IMR-90 (cell line): ENCODE measurements around the gene MAST1. TPM values are rescaled to one million over a fixed set of nuclear protein-coding genes. Genes with fewer than 3 reads are reported as not detected.

Experiments used
- ATAC-seq: fragments of 200-7000 bp; cut with Tn5 transposase; 2 replicates; pipeline ENCODE4 v1.9.1; 2020; ENCODE audit warnings: low read depth, mild to moderate bottlenecking, moderate library complexity
- BruUV-seq: library from RNA; stranded (reverse); fragments of 400-500 nt; replicated peaks from 2 replicates; lab custom pipeline; 2021; lab: Mats Ljungman, UMichigan
- CTCF ChIA-PET: fragments of 300-600 bp; formaldehyde crosslinking; extraction: SDS; loops from one replicate; lab custom pipeline; 2021; ENCODE audit warnings: antibody characterized with exemption; lab: Yijun Ruan, JAX
- POLR2A ChIA-PET: fragments of 300-600 bp; sonication (Branson Sonifier 250); formaldehyde crosslinking; loops from one replicate; lab custom pipeline; 2022; ENCODE audit warnings: antibody characterized with exemption; ENCODE audit not compliant: unreplicated experiment; lab: Charles Lee
- DNase-seq: peaks from one replicate; pipeline ENCODE4 v3.0.0; 2013
- H2AFZ ChIP-seq: replicated peaks from 2 replicates; pipeline ENCODE3; 2013; ENCODE audit warnings: low read length, mild to moderate bottlenecking; ENCODE audit not compliant: poor library complexity
- H2AK5ac ChIP-seq: 2 replicates; pipeline ENCODE4 v1.6.1; 2013; ENCODE audit warnings: low read depth, low read length, inconsistent platforms
- H2AK9ac ChIP-seq: replicated peaks from 2 replicates; pipeline ENCODE3; 2013; ENCODE audit warnings: mild to moderate bottlenecking, low read depth, low read length, moderate library complexity; ENCODE audit not compliant: poor library complexity
- H2BK120ac ChIP-seq: 2 replicates; pipeline ENCODE4 v1.6.1; 2013; ENCODE audit warnings: low read depth, low read length, inconsistent platforms
- H2BK15ac ChIP-seq: 3 replicates; pipeline ENCODE4 v1.6.1; 2013; ENCODE audit warnings: low read depth, low read length, inconsistent platforms
- H2BK20ac ChIP-seq: 2 replicates; pipeline ENCODE4 v1.6.1; 2013; ENCODE audit warnings: low read depth, mild to moderate bottlenecking, inconsistent platforms, low read length, moderate library complexity
- H2BK5ac ChIP-seq: 2 replicates; pipeline ENCODE4 v1.6.1; 2013; ENCODE audit warnings: mild to moderate bottlenecking, low read depth, low read length, inconsistent platforms; ENCODE audit not compliant: poor library complexity, severe bottlenecking
- H3K14ac ChIP-seq: replicated peaks from 2 replicates; pipeline ENCODE4 v1.6.1; 2013; ENCODE audit warnings: low read depth, low read length, inconsistent platforms
- H3K18ac ChIP-seq: 2 replicates; pipeline ENCODE4 v1.6.1; 2013; ENCODE audit warnings: low read depth, low read length, control low read depth
- H3K23ac ChIP-seq: 2 replicates; pipeline ENCODE4 v1.6.1; 2013; ENCODE audit warnings: low read depth, low read length, inconsistent platforms
- H3K27ac ChIP-seq: 2 replicates; pipeline ENCODE4 v1.5.1; 2013; ENCODE audit warnings: mild to moderate bottlenecking, control low read depth, low read length; ENCODE audit not compliant: insufficient read depth
- H3K27me3 ChIP-seq: 2 replicates; pipeline ENCODE4 v1.6.1; 2013; ENCODE audit warnings: low read length; ENCODE audit not compliant: control insufficient read depth, insufficient read depth
- H3K36me3 ChIP-seq: 2 replicates; pipeline ENCODE4 v1.6.1; 2013; ENCODE audit warnings: low read length, mixed read lengths; ENCODE audit not compliant: control insufficient read depth, insufficient read depth
- H3K4ac ChIP-seq: 2 replicates; pipeline ENCODE4 v1.6.1; 2013; ENCODE audit warnings: low read depth, low read length, inconsistent platforms
- H3K4me1 ChIP-seq: 2 replicates; pipeline ENCODE4 v1.6.1; 2013; ENCODE audit warnings: low read length, mixed read lengths; ENCODE audit not compliant: control insufficient read depth, insufficient read depth
- H3K4me2 ChIP-seq: 2 replicates; pipeline ENCODE4 v1.6.1; 2013; ENCODE audit warnings: low read depth, mild to moderate bottlenecking, control low read depth, low read length, moderate library complexity
- H3K4me3 ChIP-seq: 2 replicates; pipeline ENCODE4 v1.5.1; 2013; ENCODE audit warnings: low read depth, mild to moderate bottlenecking, control low read depth, low read length, moderate library complexity; ENCODE audit not compliant: insufficient read depth
- H3K56ac ChIP-seq: 2 replicates; pipeline ENCODE4 v1.6.1; 2013; ENCODE audit warnings: low read length, inconsistent platforms; ENCODE audit not compliant: insufficient read depth; ENCODE audit errors: extremely low read depth
- H3K79me1 ChIP-seq, 2 experiments: 2 replicates each; pipeline ENCODE4 v1.6.1; 2013; ENCODE audit warnings: low read length in 2 of 2, inconsistent platforms in 1 of 2, low read depth in 1 of 2
- H3K9ac ChIP-seq: 2 replicates; pipeline ENCODE4 v1.6.1; 2013; ENCODE audit warnings: low read depth, low read length, control low read depth
- H3K9me1 ChIP-seq: 2 replicates; pipeline ENCODE4 v1.6.1; 2013; ENCODE audit warnings: low read length, inconsistent platforms; ENCODE audit not compliant: insufficient read depth
- H3K9me3 ChIP-seq: 2 replicates; pipeline ENCODE4 v1.6.1; 2013; ENCODE audit warnings: low read length; ENCODE audit not compliant: control insufficient read depth, insufficient read depth
- H4K20me1 ChIP-seq: 2 replicates; pipeline ENCODE4 v1.6.1; 2013; ENCODE audit warnings: low read length, inconsistent platforms; ENCODE audit not compliant: insufficient read depth
- H4K5ac ChIP-seq: 2 replicates; pipeline ENCODE4 v1.6.1; 2013; ENCODE audit warnings: mild to moderate bottlenecking, low read depth, low read length, control low read depth
- H4K8ac ChIP-seq, 2 experiments: 2 replicates each; pipeline ENCODE4 v1.6.1; 2013; ENCODE audit warnings: low read depth in 2 of 2, low read length in 2 of 2, control low read depth in 1 of 2, inconsistent platforms in 1 of 2
- H4K91ac ChIP-seq: 2 replicates; pipeline ENCODE4 v1.6.1; 2013; ENCODE audit warnings: low read depth, low read length, inconsistent platforms; ENCODE audit not compliant: insufficient read depth
- BHLHE40 ChIP-seq: fragments of 150-350 bp; IDR thresholded peaks from 2 replicates; pipeline ENCODE4 v1.6.1; 2016; ENCODE audit warnings: mild to moderate bottlenecking, low read depth, low read length
- CEBPB ChIP-seq: IDR thresholded peaks from 2 replicates; pipeline ENCODE4 v1.6.1; 2012; ENCODE audit warnings: low read depth, low read length, improper control_type of control experiment
- CHD1 ChIP-seq: IDR thresholded peaks from 2 replicates; pipeline ENCODE4 v1.6.1; 2012; ENCODE audit warnings: low read depth, low read length, improper control_type of control experiment
- CTCF ChIP-seq: conservative IDR thresholded peaks from 2 replicates; pipeline ENCODE4 v1.5.1; 2012; ENCODE audit warnings: mild to moderate bottlenecking, low read depth, low read length, improper control_type of control experiment
- ELK1 ChIP-seq: fragments of 150-350 bp; IDR thresholded peaks from 2 replicates; pipeline ENCODE4 v1.6.1; 2016; ENCODE audit warnings: low read depth, mild to moderate bottlenecking, low read length, moderate library complexity, borderline replicate concordance
- FOS ChIP-seq: fragments of 150-350 bp; IDR thresholded peaks from 2 replicates; pipeline ENCODE4 v1.6.1; 2016; ENCODE audit warnings: low read depth, low read length
- MAFK ChIP-seq: IDR thresholded peaks from 2 replicates; pipeline ENCODE4 v1.6.1; 2012; ENCODE audit warnings: low read depth, low read length, improper control_type of control experiment
- MAZ ChIP-seq: IDR thresholded peaks from 2 replicates; pipeline ENCODE4 v1.6.1; 2012; ENCODE audit warnings: low read depth, mild to moderate bottlenecking, low read length, improper control_type of control experiment, moderate library complexity, borderline replicate concordance
- MXI1 ChIP-seq: IDR thresholded peaks from 2 replicates; pipeline ENCODE4 v1.6.1; 2012; ENCODE audit warnings: low read depth, mild to moderate bottlenecking, low read length, moderate library complexity, borderline replicate concordance
- NFE2L2 ChIP-seq: fragments of 150-350 bp; IDR thresholded peaks from 2 replicates; pipeline ENCODE4 v1.6.1; 2016; ENCODE audit warnings: low read depth, mild to moderate bottlenecking, low read length
- POLR2A ChIP-seq: IDR thresholded peaks from 2 replicates; pipeline ENCODE4 v1.6.1; 2012; ENCODE audit warnings: mild to moderate bottlenecking, low read depth, low read length
- RAD21 ChIP-seq: IDR thresholded peaks from 2 replicates; pipeline ENCODE4 v1.6.1; 2012; ENCODE audit warnings: low read length, improper control_type of control experiment
- RCOR1 ChIP-seq: IDR thresholded peaks from 2 replicates; pipeline ENCODE4 v1.6.1; 2012; ENCODE audit warnings: mild to moderate bottlenecking, low read length, improper control_type of control experiment; ENCODE audit not compliant: insufficient replicate concordance
- RFX5 ChIP-seq: IDR thresholded peaks from 2 replicates; pipeline ENCODE4 v1.8.0; 2012; ENCODE audit warnings: low read depth, mild to moderate bottlenecking, low read length, moderate library complexity
- SMC3 ChIP-seq: fragments of 150-350 bp; IDR thresholded peaks from 2 replicates; pipeline ENCODE4 v1.6.1; 2016; ENCODE audit warnings: low read depth, mild to moderate bottlenecking, antibody characterized with exemption, low read length, moderate library complexity
- USF2 ChIP-seq: fragments of 150-350 bp; IDR thresholded peaks from 2 replicates; pipeline ENCODE4 v1.6.1; 2017; ENCODE audit warnings: mild to moderate bottlenecking, antibody characterized with exemption, low read length, low read depth
- WGBS, 2 experiments: methylation state at CpG; one replicate each; pipeline versions ENCODE4 v1.1.5 to v1.1.7; 2013; ENCODE audit warnings: missing lambda C conversion rate in 2 of 2; ENCODE audit not compliant: insufficient read length in 1 of 2; ENCODE audit errors: extremely low coverage in 2 of 2; 5-methylcytosine and 5-hydroxymethylcytosine counted together
- dilution Hi-C: fragments of 300-500 bp; cut with HindIII; formaldehyde crosslinking; loops from one replicate; pipeline ENCODE4 v1.14.3; 2018; ENCODE audit warnings: low sequenced_read_pairs; ENCODE audit not compliant: unreplicated experiment
- in situ Hi-C: fragments of 300-500 bp; cut with MboI; formaldehyde crosslinking; loops from 3 replicates; pipeline ENCODE4 v1.14.3; 2019; ENCODE audit warnings: low sequenced_read_pairs, inconsistent platforms, mixed read lengths
- intact Hi-C: fragments of 100-400 bp; cut with micrococcal nuclease; formaldehyde crosslinking; loops from 2 replicates; pipeline ENCODE4 v1.10.0; 2022
- polyA plus RNA-seq, 3 experiments: library from polyadenylated mRNA; depleted of rRNA; stranded (reverse); fragments of >200 nt; gene quantifications; 2 replicates each; pipeline ENCODE4 v1.2.3, GENCODE V29; 2012; ENCODE audit warnings: low replicate concordance in 1 of 3
- total RNA-seq: library from RNA; depleted of rRNA; stranded (reverse); fragments of >200 nt; gene quantifications from 2 replicates; pipeline ENCODE4 v1.2.3, GENCODE V29; 2012

MAST1 gene
- total and polyA plus RNA-seq, 2 of the 4 experiments (the other 2 are of a cell fraction), result 0.56 to 1.1 TPM

- no peak overlapping the region for H3K27ac ChIP-seq
- TF ChIP-seq MAZ (no peak), CHD1 (no peak), MXI1 (no peak), CTCF (no peak), BHLHE40 (no peak), MAFK (no peak), USF2 (no peak), POLR2A (no peak), FOS (no peak), ELK1 (no peak), RAD21 (no peak), RFX5 (no peak), SMC3 (no peak), CEBPB (no peak), RCOR1 (no peak), NFE2L2 (no peak)
- H4K91ac ChIP-seq, result no peak overlapping the region
- H4K5ac ChIP-seq, result no peak overlapping the region
- H3K9me3 ChIP-seq, result no peaks in the 10 kb centered on the region; the same call in 1 of the 2 replicates
- H2AFZ ChIP-seq, result no peak overlapping the region
- H2BK5ac ChIP-seq, result no peak overlapping the region
- no peak overlapping the region for H3K4me3 ChIP-seq
- H2BK120ac ChIP-seq, result no peak overlapping the region
- H3K36me3 ChIP-seq, result no peaks in the 10 kb centered on the region
- H3K4ac ChIP-seq, result no peak overlapping the region
- H2AK5ac ChIP-seq, result no peak overlapping the region
- H3K14ac ChIP-seq, result no peak overlapping the region
- no TSS peak for BruUV-seq
- in situ Hi-C loops, result loop anchor here (5.0 kb wide), 1 partner anchor 65 kb away; no protein-coding TSS in a partner anchor
- POLR2A ChIA-PET, result no interaction called here
- peaks cover 8% of the 10 kb centered on the region; the same call in 1 of the 2 replicates for H3K9me1 ChIP-seq
- peaks cover 70% of the 10 kb centered on the region for H3K27me3 ChIP-seq
- H3K4me1 ChIP-seq, result peaks cover 4% of the 10 kb centered on the region; the same call in 1 of the 2 replicates
- intact Hi-C loops, result no loop called here
- ATAC-seq (no peak), DNase-seq (no peak)
- no peak overlapping the region for H2BK15ac ChIP-seq
- H3K23ac ChIP-seq, result no peak overlapping the region
- H3K56ac ChIP-seq, result no peak overlapping the region
- CTCF ChIA-PET, result interaction anchor here (0.6 to 1.3 kb wide), 3 partner anchors 10 to 40 kb away, joined by 3 to 6 read pairs (median 5); no protein-coding TSS in a partner anchor
- no peak overlapping the region for H2BK20ac ChIP-seq
- H4K20me1 ChIP-seq, result peaks cover 18% of the 10 kb centered on the region
- H4K8ac ChIP-seq, result no peak overlapping the region
- H3K4me2 ChIP-seq, result no peak overlapping the region
- WGBS, 2 experiments, result 80% methylated on average over 2 of the region's 4 CpGs; no CpG with 5 or more reads in 1 of the 2 experiments
- H3K9ac ChIP-seq, result no peak overlapping the region
- no peaks in the 10 kb centered on the region for H3K79me1 ChIP-seq
- H3K18ac ChIP-seq, result no peak overlapping the region
- dilution Hi-C loops, result no loop called here
- no peak overlapping the region for H2AK9ac ChIP-seq
These were observed 1.1 kb upstream of the MAST1 start for GRCh38 chr19:12837225-12837624.
